ENCODE data around the gene SPATA31A1.
"Not testable (repeated sequence)": the region's sequence is repeated elsewhere in the genome, so short reads cannot be mapped to it uniquely, and the experiment has no call there.

The SPATA31A1 gene

DNA sequence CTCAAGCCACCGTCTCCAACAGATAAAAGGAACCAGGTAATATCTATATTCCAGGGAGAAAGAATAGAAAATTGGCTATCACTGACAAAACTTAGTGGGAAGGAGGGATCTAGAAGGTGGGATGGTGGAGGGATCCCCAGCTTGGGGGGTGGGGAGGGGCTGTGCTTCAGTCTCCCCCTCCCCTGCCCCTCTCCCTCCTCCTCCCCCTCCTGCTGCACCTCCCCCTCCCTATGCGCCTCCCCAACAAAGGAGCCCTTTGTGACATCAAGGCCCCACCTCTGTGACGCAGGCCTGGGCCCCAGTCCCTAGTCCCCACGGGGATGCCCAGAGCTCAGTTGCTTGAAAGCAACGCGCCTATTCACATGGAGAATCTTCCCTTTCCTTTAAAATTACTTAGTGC, at the start of gene SPATA31A1:
Gene SPATA31A1, plus strand, starts transcription at position 301 of the 400 bp plus-strand sequence. Its CDS starts 62 bp downstream, at position 363.
- DNase-seq (ENCODE audit: low spot score), result not testable (repeated sequence)

DNA sequence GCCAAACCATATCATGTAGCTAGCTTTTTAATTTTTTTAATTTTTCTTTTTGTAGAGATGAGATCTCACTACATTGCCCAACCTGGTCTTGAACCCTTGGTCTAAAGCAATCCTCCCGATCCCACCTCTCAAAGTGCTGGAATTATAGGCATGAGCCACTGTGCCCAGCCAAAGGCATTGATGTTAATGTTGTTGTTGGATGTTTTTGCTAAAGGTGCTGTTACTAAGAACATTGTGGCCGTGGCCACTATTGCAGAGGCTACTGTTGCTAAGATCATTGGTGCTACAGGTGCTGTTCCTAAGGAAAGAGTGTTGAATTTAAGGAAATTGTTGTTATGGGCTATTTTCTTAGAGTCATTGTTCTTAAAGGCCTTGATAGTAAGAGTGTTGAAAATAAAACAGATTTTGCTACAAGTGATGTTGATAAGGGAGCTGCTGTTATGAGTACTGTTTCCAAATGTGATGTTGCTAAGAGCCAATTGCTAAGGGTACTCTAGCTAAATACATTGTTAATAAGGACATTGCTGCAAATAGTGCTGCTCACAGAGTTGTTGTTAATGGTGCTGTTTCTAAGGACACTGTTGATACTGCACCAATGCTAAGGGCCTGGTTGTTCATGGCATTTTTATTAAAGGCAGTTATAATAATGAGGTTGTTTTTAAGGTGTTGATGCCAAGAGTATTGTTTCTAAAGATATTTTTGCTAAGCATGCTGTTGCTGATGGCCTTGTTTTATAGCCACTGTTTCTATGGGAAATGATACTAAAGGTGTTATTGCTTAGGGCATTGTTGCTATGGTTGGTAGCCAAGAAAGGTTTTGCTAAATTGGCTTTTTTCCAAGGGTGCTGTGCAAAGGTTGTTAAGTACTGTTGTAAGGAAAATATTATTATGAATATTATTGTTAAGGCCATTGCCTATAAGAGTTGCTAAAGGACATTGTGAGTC, 52.1 kb downstream of the SPATA31A1 start:
- not testable (repeated sequence) for DNase-seq (ENCODE audit: low spot score)

DNA sequence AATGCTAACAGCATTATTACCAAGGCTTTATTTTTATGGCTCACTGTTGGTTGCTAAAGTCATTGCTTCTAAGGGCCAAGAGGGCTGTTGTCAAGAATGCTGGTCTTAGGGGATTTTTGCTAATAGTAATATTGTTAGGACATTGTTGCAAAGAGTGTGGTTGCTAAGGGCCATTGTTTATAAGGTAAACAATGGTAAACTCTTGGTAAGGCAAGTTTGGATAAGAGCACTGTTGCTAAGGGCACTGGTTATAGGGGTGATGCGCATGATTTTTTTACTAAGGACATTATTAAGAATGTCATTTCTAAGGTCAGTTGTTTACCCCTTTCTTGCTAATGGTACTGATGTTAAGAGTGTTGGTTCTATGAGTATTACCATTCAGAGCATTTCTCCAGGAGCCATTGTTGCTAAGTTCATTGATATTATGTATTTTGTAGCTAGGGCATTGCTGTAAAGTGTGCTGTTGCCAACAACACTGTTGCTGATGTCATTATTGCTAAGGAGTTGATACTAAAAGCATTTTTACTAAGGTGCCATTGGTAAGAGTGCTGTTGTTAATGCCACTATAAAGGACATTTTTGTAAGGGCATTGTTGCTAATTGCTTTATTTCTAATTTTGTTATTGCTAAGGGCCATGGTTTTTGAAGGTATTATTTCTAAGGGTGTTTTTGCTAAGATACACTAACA, 55.9 kb downstream of the SPATA31A1 start:
- not testable (repeated sequence) for DNase-seq (ENCODE audit: low spot score)
